ENCODE data around the gene FYN. TPM values are rescaled to one million over a fixed set of nuclear protein-coding genes. Genes with fewer than 3 reads are reported as not detected.
"Not testable (repeated sequence)": the region's sequence is repeated elsewhere in the genome, so short reads cannot be mapped to it uniquely, and the experiment has no call there.

FYN gene
- total RNA-seq, 1 experiment from 2014 or later, result 18.5 TPM

GRCh38 chr6:111681860-111682259 lies 191.4 kb downstream of the FYN start:
- no peak for ATAC-seq
- POLR2A ChIA-PET, result no interaction called here

GRCh38 chr6:111680811-111681609 lies 192.2 kb downstream of the FYN start:
- POLR2A ChIA-PET; H3K4me1 ChIP-seq (ENCODE audit: control insufficient read depth in 1 of 2, insufficient read depth in 2 of 2, low read length in 2 of 2); H3K9me2 ChIP-seq (ENCODE audit: insufficient read depth); H3K36me3 ChIP-seq (ENCODE audit: control insufficient read depth in 1 of 2, insufficient read depth in 2 of 2, low read length in 2 of 2); H2AFZ ChIP-seq (ENCODE audit: low read depth, low read length, poor library complexity, severe bottlenecking); intact Hi-C loops (cut with micrococcal nuclease); H3K27ac ChIP-seq (ENCODE audit: low read depth, low read length); H4K20me1 ChIP-seq (ENCODE audit: insufficient read depth); BruUV-seq (replicated peaks); ATAC-seq; H3K79me2 ChIP-seq (ENCODE audit: insufficient read depth, low read length); CTCF ChIA-PET; RAD21 ChIA-PET (ENCODE audit: low non-redundant PET in 1 of 2, low total read pairs in 2 of 2, uncharacterized antibody in 2 of 2, unreplicated experiment in 2 of 2); H3K4me3 ChIP-seq (replicated peaks in 1 of 2; ENCODE audit: low read depth in 1 of 2, low read length in 2 of 2); H3K27me3 ChIP-seq (ENCODE audit: insufficient read depth, low read length); DNase-seq (ENCODE audit: low read depth, low spot score); H3K9ac ChIP-seq (ENCODE audit: low read length); H3K4me2 ChIP-seq (ENCODE audit: low read length); H3K9me3 ChIP-seq (ENCODE audit: control insufficient read depth in 1 of 2, insufficient read depth in 1 of 2, low read depth in 1 of 2, low read length in 2 of 2): not testable (repeated sequence)

More at GRCh38 chr6:111681860-111682259, 191.4 kb downstream of the FYN start:
- Histone ChIP-seq H2AFZ (ENCODE audit: low read depth, low read length, poor library complexity, severe bottlenecking) (no peak overlapping the region), H3K9me2 (ENCODE audit: insufficient read depth) (no peaks in the 10 kb centered on the region), H3K9ac (ENCODE audit: low read length) (no peak overlapping the region), H3K9me3 (ENCODE audit: control insufficient read depth in 1 of 2, insufficient read depth in 1 of 2, low read depth in 1 of 2, low read length in 2 of 2) (no peaks in the 10 kb centered on the region), H3K79me2 (ENCODE audit: insufficient read depth, low read length) (no peaks in the 10 kb centered on the region), H3K27ac (ENCODE audit: low read depth, low read length) (no peak overlapping the region), H4K20me1 (ENCODE audit: insufficient read depth) (no peaks in the 10 kb centered on the region), H3K4me2 (ENCODE audit: low read length) (no peak overlapping the region), H3K4me3 (replicated peaks in 1 of 2; ENCODE audit: low read depth in 1 of 2, low read length in 2 of 2) (no peak overlapping the region), H3K27me3 (ENCODE audit: insufficient read depth, low read length) (no peaks in the 10 kb centered on the region), H3K36me3 (ENCODE audit: control insufficient read depth in 1 of 2, insufficient read depth in 2 of 2, low read length in 2 of 2) (no peaks in the 10 kb centered on the region), H3K4me1 (ENCODE audit: control insufficient read depth in 1 of 2, insufficient read depth in 2 of 2, low read length in 2 of 2) (no peaks in the 10 kb centered on the region)
- TF ChIP-seq SRF (IDR thresholded peaks at IDR 0.05; ENCODE audit: low read depth), result no peak
- TF ChIP-seq EGR1 (IDR thresholded peaks at IDR 0.05; ENCODE audit: low read depth), result no peak
- TF ChIP-seq SP1 (IDR thresholded peaks at IDR 0.05; ENCODE audit: low read depth), result no peak
- no peak for TF ChIP-seq POLR2A (IDR thresholded peaks at IDR 0.05; ENCODE audit: borderline replicate concordance, extremely low read depth, insufficient read depth, insufficient read length)
- TF ChIP-seq CBX3 (IDR thresholded peaks at IDR 0.05; ENCODE audit: low read depth), result no peak
- intact Hi-C loops (cut with micrococcal nuclease), result no loop called here
- CTCF ChIA-PET, result no interaction called here
- no TSS peak for BruUV-seq (replicated peaks)
- DNase-seq (ENCODE audit: low read depth, low spot score), result no peak
- RAD21 ChIA-PET (ENCODE audit: low non-redundant PET in 1 of 2, low total read pairs in 2 of 2, uncharacterized antibody in 2 of 2, unreplicated experiment in 2 of 2), result no interaction called here
